Measurements from ENCODE around the gene GSTA2. TPM values are rescaled to one million over a fixed set of nuclear protein-coding genes. Genes with fewer than 3 reads are reported as not detected.

GSTA2 gene
- total and polyA plus RNA-seq, 2 of the 13 experiments (the other 11 are each of a cell fraction or from before 2014, with no cell fraction given): 0.75 to 13.7 TPM

- peak; percentile 76; the same call in 1 of the 2 replicates for TF ChIP-seq SALL2 (CRISPR knock-in tag; IDR thresholded peaks at IDR 0.05)
- TF ChIP-seq ZNF781 (CRISPR knock-in tag; IDR thresholded peaks at IDR 0.05; ENCODE audit: borderline replicate concordance, not compliant biosample characterization): no peak
- no peak for TF ChIP-seq ATM (IDR thresholded peaks at IDR 0.05; ENCODE audit: borderline replicate concordance)
- TF ChIP-seq, protein P1, sequence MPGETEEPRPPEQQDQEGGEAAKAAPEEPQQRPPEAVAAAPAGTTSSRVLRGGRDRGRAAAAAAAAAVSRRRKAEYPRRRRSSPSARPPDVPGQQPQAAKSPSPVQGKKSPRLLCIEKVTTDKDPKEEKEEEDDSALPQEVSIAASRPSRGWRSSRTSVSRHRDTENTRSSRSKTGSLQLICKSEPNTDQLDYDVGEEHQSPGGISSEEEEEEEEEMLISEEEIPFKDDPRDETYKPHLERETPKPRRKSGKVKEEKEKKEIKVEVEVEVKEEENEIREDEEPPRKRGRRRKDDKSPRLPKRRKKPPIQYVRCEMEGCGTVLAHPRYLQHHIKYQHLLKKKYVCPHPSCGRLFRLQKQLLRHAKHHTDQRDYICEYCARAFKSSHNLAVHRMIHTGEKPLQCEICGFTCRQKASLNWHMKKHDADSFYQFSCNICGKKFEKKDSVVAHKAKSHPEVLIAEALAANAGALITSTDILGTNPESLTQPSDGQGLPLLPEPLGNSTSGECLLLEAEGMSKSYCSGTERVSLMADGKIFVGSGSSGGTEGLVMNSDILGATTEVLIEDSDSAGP (CRISPR knock-in tag; IDR thresholded peaks at IDR 0.05; ENCODE audit: borderline replicate concordance): no peak; the same call in 1 of the 2 replicates
- TF ChIP-seq CBX2 (IDR thresholded peaks at IDR 0.05; ENCODE audit: low read depth, low read length): no peak
- peak; percentile 85; the same call in 1 of the 2 replicates for TF ChIP-seq CBX2 (CRISPR knock-in tag; IDR thresholded peaks at IDR 0.05; ENCODE audit: low read depth)
- TF ChIP-seq ARID2 (CRISPR knock-in tag; IDR thresholded peaks at IDR 0.05; ENCODE audit: borderline replicate concordance): peak; percentile 67; the same call in 1 of the 2 replicates
- TF ChIP-seq KDM1A (CRISPR knock-in tag; IDR thresholded peaks at IDR 0.05): peak; percentile 70
- peak; percentile 79; the same call in 1 of the 2 replicates for TF ChIP-seq XBP1 (CRISPR knock-in tag; IDR thresholded peaks at IDR 0.05)
- peak; percentile 99 for TF ChIP-seq HMG20A (CRISPR knock-in tag; IDR thresholded peaks at IDR 0.05; ENCODE audit: borderline replicate concordance)
- TF ChIP-seq HMG20B (CRISPR knock-in tag; conservative IDR thresholded peaks at IDR 0.05): peak; percentile 98
- peak; percentile 59; the same call in 1 of the 2 replicates for TF ChIP-seq ZNF441 (CRISPR knock-in tag; IDR thresholded peaks at IDR 0.05; ENCODE audit: borderline replicate concordance)
- peak; percentile 70; the same call in 1 of the 2 replicates for TF ChIP-seq ZMAT3 (CRISPR knock-in tag; conservative IDR thresholded peaks at IDR 0.05)
- peak; percentile 98 for TF ChIP-seq FOXP4 (CRISPR knock-in tag; IDR thresholded peaks at IDR 0.05)
- TF ChIP-seq NFE2 (CRISPR knock-in tag; IDR thresholded peaks at IDR 0.05): peak; percentile 100
- TF ChIP-seq ZNF878 (CRISPR knock-in tag; IDR thresholded peaks at IDR 0.05): peak; percentile 90; the same call in 1 of the 2 replicates
- TF ChIP-seq BHLHE40 (IDR thresholded peaks at IDR 0.05; ENCODE audit: low read length): peak; percentile 59; the same call in 1 of the 2 replicates
- TF ChIP-seq, protein P2, sequence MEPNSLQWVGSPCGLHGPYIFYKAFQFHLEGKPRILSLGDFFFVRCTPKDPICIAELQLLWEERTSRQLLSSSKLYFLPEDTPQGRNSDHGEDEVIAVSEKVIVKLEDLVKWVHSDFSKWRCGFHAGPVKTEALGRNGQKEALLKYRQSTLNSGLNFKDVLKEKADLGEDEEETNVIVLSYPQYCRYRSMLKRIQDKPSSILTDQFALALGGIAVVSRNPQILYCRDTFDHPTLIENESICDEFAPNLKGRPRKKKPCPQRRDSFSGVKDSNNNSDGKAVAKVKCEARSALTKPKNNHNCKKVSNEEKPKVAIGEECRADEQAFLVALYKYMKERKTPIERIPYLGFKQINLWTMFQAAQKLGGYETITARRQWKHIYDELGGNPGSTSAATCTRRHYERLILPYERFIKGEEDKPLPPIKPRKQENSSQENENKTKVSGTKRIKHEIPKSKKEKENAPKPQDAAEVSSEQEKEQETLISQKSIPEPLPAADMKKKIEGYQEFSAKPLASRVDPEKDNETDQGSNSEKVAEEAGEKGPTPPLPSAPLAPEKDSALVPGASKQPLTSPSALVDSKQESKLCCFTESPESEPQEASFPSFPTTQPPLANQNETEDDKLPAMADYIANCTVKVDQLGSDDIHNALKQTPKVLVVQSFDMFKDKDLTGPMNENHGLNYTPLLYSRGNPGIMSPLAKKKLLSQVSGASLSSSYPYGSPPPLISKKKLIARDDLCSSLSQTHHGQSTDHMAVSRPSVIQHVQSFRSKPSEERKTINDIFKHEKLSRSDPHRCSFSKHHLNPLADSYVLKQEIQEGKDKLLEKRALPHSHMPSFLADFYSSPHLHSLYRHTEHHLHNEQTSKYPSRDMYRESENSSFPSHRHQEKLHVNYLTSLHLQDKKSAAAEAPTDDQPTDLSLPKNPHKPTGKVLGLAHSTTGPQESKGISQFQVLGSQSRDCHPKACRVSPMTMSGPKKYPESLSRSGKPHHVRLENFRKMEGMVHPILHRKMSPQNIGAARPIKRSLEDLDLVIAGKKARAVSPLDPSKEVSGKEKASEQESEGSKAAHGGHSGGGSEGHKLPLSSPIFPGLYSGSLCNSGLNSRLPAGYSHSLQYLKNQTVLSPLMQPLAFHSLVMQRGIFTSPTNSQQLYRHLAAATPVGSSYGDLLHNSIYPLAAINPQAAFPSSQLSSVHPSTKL (CRISPR knock-in tag; IDR thresholded peaks at IDR 0.05): peak; percentile 100
- TF ChIP-seq KDM4B (CRISPR knock-in tag; IDR thresholded peaks at IDR 0.05): peak; percentile 94
- TF ChIP-seq FOXA1 (IDR thresholded peaks at IDR 0.05): peak; percentile 100
- peak; percentile 100 for TF ChIP-seq FOXA1 (CRISPR knock-in tag; IDR thresholded peaks at IDR 0.05)
- no peak for TF ChIP-seq ZFAT (CRISPR knock-in tag; conservative IDR thresholded peaks at IDR 0.05)
- peak; percentile 97 for TF ChIP-seq ZNF703 (CRISPR knock-in tag; IDR thresholded peaks at IDR 0.05; ENCODE audit: borderline replicate concordance)
Measured at GRCh38 chr6:52725535-52726192, 37.6 kb downstream of the GSTA2 start (continued).
